ENCODE results near the gene FEM1C. TPM values are rescaled to one million over a fixed set of nuclear protein-coding genes. Genes with fewer than 3 reads are reported as not detected.

FEM1C gene
- total and polyA plus RNA-seq, 2 of the 4 experiments (the other 2 are of a cell fraction), result 6.3 to 21.5 TPM

DNA sequence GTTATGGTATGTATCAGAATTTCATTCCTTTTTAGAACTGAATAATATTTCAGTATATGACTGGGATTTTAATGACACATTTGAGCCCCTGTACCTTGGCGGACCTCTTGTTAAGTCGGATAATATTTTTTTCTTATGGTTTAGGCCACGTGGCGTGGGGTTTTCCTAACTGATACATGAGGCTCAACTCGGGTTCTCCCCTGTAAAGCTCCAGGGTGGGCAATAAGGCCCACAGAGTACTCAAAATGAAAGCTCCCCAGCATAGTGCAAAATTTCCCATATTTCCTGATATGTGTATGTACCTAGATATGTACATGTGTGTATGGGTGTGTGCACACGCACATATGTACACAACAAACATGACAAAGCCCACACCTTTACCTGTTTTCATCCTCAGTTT is 33.2 kb upstream of the FEM1C start:
- Histone ChIP-seq H3K23ac (ENCODE audit: low read depth, low read length) (no peak overlapping the region), H4K20me1 (ENCODE audit: insufficient read depth, low read length) (no peaks in the 10 kb centered on the region), H2AK5ac (ENCODE audit: low read depth, low read length) (no peak overlapping the region), H2AK9ac (replicated peaks; ENCODE audit: low read depth, low read length, poor library complexity) (no peak overlapping the region), H3K27ac (ENCODE audit: insufficient read depth, low read length) (no peak overlapping the region), H3K56ac (ENCODE audit: extremely low read depth, insufficient read depth, low read length) (no peak overlapping the region), H2BK20ac (ENCODE audit: low read depth, low read length) (no peak overlapping the region), H2BK15ac (ENCODE audit: low read depth, low read length) (no peak overlapping the region), H3K18ac (ENCODE audit: low read depth, low read length) (no peak overlapping the region), H3K4ac (ENCODE audit: low read depth, low read length) (no peak overlapping the region), H3K36me3 (ENCODE audit: control insufficient read depth, insufficient read depth, low read length) (0 out of 2 replicates have a peak, but pooled peaks cover 2% of the 10 kb centered on the region), H3K9me3 (ENCODE audit: control insufficient read depth, insufficient read depth, low read length) (peaks cover 3% of the 10 kb centered on the region; the same call in 1 of the 2 replicates), H3K27me3 (ENCODE audit: control insufficient read depth, insufficient read depth, low read length) (no peaks in the 10 kb centered on the region), H4K5ac (ENCODE audit: low read depth, low read length) (no peak overlapping the region), H2BK5ac (ENCODE audit: low read depth, low read length, poor library complexity, severe bottlenecking) (no peak overlapping the region), H3K4me1 (ENCODE audit: control insufficient read depth, insufficient read depth, low read length) (peaks cover 5% of the 10 kb centered on the region; the same call in 1 of the 2 replicates), H4K8ac (ENCODE audit: low read depth in 2 of 2, low read length in 2 of 2) (no peak overlapping the region), H3K4me2 (ENCODE audit: low read depth, low read length) (no peak overlapping the region), H3K4me3 (ENCODE audit: insufficient read depth, low read depth, low read length) (no peak overlapping the region), H3K79me1 (ENCODE audit: low read depth in 1 of 2, low read length in 2 of 2) (peaks cover 14 to 37% of the 10 kb centered on the region in 2 experiments; a peak in 3 of 4 replicates), H4K91ac (ENCODE audit: insufficient read depth, low read depth, low read length) (no peak overlapping the region), H2AFZ (replicated peaks; ENCODE audit: low read length, poor library complexity) (no peak overlapping the region), H3K9ac (ENCODE audit: low read depth, low read length) (no peak overlapping the region), H2BK120ac (ENCODE audit: low read depth, low read length) (no peak overlapping the region), H3K9me1 (ENCODE audit: insufficient read depth, low read length) (peaks cover 5% of the 10 kb centered on the region; the same call in 1 of the 2 replicates), H3K14ac (replicated peaks; ENCODE audit: low read depth, low read length) (no peak overlapping the region)
- 100% methylated on average over 1 of the region's 6 CpGs; no CpG with 5 or more reads in 1 of the 2 experiments for WGBS, 2 experiments (ENCODE audit: extremely low coverage in 2 of 2, insufficient read length in 1 of 2)
- POLR2A ChIA-PET (ENCODE audit: unreplicated experiment), result no interaction called here
- no TSS peak for BruUV-seq (replicated peaks)
- DNase-seq, result no peak
- dilution Hi-C loops (cut with HindIII; ENCODE audit: low sequenced_read_pairs, unreplicated experiment) (no loop called here), intact Hi-C loops (cut with micrococcal nuclease) (no loop called here), in situ Hi-C loops (cut with MboI; ENCODE audit: low sequenced_read_pairs) (no loop called here)
- CTCF ChIA-PET, result interaction anchor here (0.6 to 0.9 kb wide), 2 partner anchors 31 to 268 kb away, joined by 3 to 4 read pairs; no protein-coding TSS in a partner anchor
- ATAC-seq (ENCODE audit: low read depth), result no peak
- TF ChIP-seq CEBPB (IDR thresholded peaks at IDR 0.05; ENCODE audit: low read depth, low read length) (no peak), POLR2A (IDR thresholded peaks at IDR 0.05; ENCODE audit: low read depth, low read length) (no peak), CHD1 (IDR thresholded peaks at IDR 0.05; ENCODE audit: low read depth, low read length) (no peak), NFE2L2 (IDR thresholded peaks at IDR 0.05; ENCODE audit: low read depth, low read length) (no peak), FOS (IDR thresholded peaks at IDR 0.05; ENCODE audit: low read depth, low read length) (no peak), RAD21 (IDR thresholded peaks at IDR 0.05; ENCODE audit: low read length) (no peak), USF2 (IDR thresholded peaks at IDR 0.05; ENCODE audit: low read depth, low read length) (no peak), SMC3 (IDR thresholded peaks at IDR 0.05; ENCODE audit: low read depth, low read length) (no peak), MAZ (IDR thresholded peaks at IDR 0.05; ENCODE audit: borderline replicate concordance, low read depth, low read length) (no peak), RCOR1 (IDR thresholded peaks at IDR 0.05; ENCODE audit: insufficient replicate concordance, low read length) (no peak), MAFK (IDR thresholded peaks at IDR 0.05; ENCODE audit: low read depth, low read length) (no peak), MXI1 (IDR thresholded peaks at IDR 0.05; ENCODE audit: borderline replicate concordance, low read depth, low read length) (no peak), RFX5 (IDR thresholded peaks at IDR 0.05; ENCODE audit: low read depth, low read length) (no peak), BHLHE40 (IDR thresholded peaks at IDR 0.05; ENCODE audit: low read depth, low read length) (no peak)
- TF ChIP-seq, protein P1, sequence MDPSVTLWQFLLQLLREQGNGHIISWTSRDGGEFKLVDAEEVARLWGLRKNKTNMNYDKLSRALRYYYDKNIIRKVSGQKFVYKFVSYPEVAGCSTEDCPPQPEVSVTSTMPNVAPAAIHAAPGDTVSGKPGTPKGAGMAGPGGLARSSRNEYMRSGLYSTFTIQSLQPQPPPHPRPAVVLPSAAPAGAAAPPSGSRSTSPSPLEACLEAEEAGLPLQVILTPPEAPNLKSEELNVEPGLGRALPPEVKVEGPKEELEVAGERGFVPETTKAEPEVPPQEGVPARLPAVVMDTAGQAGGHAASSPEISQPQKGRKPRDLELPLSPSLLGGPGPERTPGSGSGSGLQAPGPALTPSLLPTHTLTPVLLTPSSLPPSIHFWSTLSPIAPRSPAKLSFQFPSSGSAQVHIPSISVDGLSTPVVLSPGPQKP (IDR thresholded peaks at IDR 0.05; ENCODE audit: borderline replicate concordance, low read depth, low read length), result no peak
- TF ChIP-seq, protein P2, sequence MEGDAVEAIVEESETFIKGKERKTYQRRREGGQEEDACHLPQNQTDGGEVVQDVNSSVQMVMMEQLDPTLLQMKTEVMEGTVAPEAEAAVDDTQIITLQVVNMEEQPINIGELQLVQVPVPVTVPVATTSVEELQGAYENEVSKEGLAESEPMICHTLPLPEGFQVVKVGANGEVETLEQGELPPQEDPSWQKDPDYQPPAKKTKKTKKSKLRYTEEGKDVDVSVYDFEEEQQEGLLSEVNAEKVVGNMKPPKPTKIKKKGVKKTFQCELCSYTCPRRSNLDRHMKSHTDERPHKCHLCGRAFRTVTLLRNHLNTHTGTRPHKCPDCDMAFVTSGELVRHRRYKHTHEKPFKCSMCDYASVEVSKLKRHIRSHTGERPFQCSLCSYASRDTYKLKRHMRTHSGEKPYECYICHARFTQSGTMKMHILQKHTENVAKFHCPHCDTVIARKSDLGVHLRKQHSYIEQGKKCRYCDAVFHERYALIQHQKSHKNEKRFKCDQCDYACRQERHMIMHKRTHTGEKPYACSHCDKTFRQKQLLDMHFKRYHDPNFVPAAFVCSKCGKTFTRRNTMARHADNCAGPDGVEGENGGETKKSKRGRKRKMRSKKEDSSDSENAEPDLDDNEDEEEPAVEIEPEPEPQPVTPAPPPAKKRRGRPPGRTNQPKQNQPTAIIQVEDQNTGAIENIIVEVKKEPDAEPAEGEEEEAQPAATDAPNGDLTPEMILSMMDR (conservative IDR thresholded peaks at IDR 0.05; ENCODE audit: low read depth, low read length), result no peak
